ENCODE measurements around the gene GPR146. TPM values are rescaled to one million over a fixed set of nuclear protein-coding genes. Genes with fewer than 3 reads are reported as not detected.

GPR146 gene
- total RNA-seq (ENCODE audit: low replicate concordance) = 0.79 and 3.5 TPM in 2 replicates

- Mint-ChIP-seq H3K4me3 (peak within 1 kb of the TSS; percentile 92), H3K27me3 (ENCODE audit: insufficient read depth, low read depth) (peaks cover 5% of the 10 kb centered on the region), H3K36me3 (no peaks in the 10 kb centered on the region), H3K4me1 (peaks cover 75% of the 10 kb centered on the region), H3K27ac (peak within 1 kb of the TSS; percentile 95), H3K9me3 (no peaks in the 10 kb centered on the region)
- Histone ChIP-seq H2AFZ (replicated peaks) (no peak within 1 kb of the TSS), H3K4me2 (peak within 1 kb of the TSS; percentile 93), H4K20me1 (ENCODE audit: low read depth) (peaks cover 39% of the 10 kb centered on the region), H3K36me3 (no peaks in the 10 kb centered on the region), H3K9ac (peak within 1 kb of the TSS; percentile 59), H3K4me3 (peak within 1 kb of the TSS; percentile 82), H3K27me3 (no peaks in the 10 kb centered on the region), H3F3A (ENCODE audit: low read depth) (peaks cover 47% of the 10 kb centered on the region), H3K27ac (peak within 1 kb of the TSS; percentile 95), H3K79me2 (ENCODE audit: low read depth) (peaks cover 49% of the 10 kb centered on the region), H3K9me3 (ENCODE audit: low read depth) (no peaks in the 10 kb centered on the region), H3K4me1 (peaks cover 56% of the 10 kb centered on the region)
- TF ChIP-seq EZH2phosphoT487 (IDR thresholded peaks at IDR 0.05) = no peak
- TF ChIP-seq CTCF (IDR thresholded peaks at IDR 0.05) = peak; percentile 71
- DNase-seq (ENCODE audit: low spot score) = peak; percentile 99
Observed at GRCh38 chr7:1044189-1045068, at the start of gene GPR146. Gene GPR146 (plus strand): TSS chr7:1044546. CDS start chr7:1057516, 12,970 bp downstream.

- H3K36me3 ChIP-seq = no peaks in the 10 kb centered on the region
- H3K9me3 ChIP-seq (ENCODE audit: low read depth) = no peaks in the 10 kb centered on the region
- no peak overlapping the region for H3K4me2 ChIP-seq
- no peak overlapping the region for H3K27ac ChIP-seq
- Mint-ChIP-seq H3K4me3 (no peak overlapping the region), H3K27me3 (ENCODE audit: insufficient read depth, low read depth) (peaks cover 4% of the 10 kb centered on the region), H3K27ac (no peak overlapping the region), H3K4me1 (peaks cover 17% of the 10 kb centered on the region), H3K36me3 (no peaks in the 10 kb centered on the region), H3K9me3 (no peaks in the 10 kb centered on the region)
- H4K20me1 ChIP-seq (ENCODE audit: low read depth) = peaks cover 3% of the 10 kb centered on the region
- H3K4me3 ChIP-seq = no peak overlapping the region
- no peak overlapping the region for H2AFZ ChIP-seq (replicated peaks)
- peaks cover 12% of the 10 kb centered on the region for H3F3A ChIP-seq (ENCODE audit: low read depth)
- no peaks in the 10 kb centered on the region for H3K79me2 ChIP-seq (ENCODE audit: low read depth)
- H3K27me3 ChIP-seq = no peaks in the 10 kb centered on the region
- no peak overlapping the region for H3K9ac ChIP-seq
- TF ChIP-seq CTCF (IDR thresholded peaks at IDR 0.05) (no peak), EZH2 (IDR thresholded peaks at IDR 0.05) (no peak), EZH2phosphoT487 (IDR thresholded peaks at IDR 0.05) (no peak)
- no peak for DNase-seq (ENCODE audit: low spot score)
- peaks cover 4% of the 10 kb centered on the region for H3K4me1 ChIP-seq
Observed at GRCh38 chr7:994592-995308, 49.6 kb upstream of the GPR146 start.

- Mint-ChIP-seq H3K9me3 (no peaks in the 10 kb centered on the region), H3K4me1 (peaks cover 20% of the 10 kb centered on the region), H3K27me3 (ENCODE audit: insufficient read depth, low read depth) (peaks cover 4% of the 10 kb centered on the region), H3K4me3 (no peak overlapping the region), H3K27ac (no peak overlapping the region), H3K36me3 (no peaks in the 10 kb centered on the region)
- Histone ChIP-seq H3K36me3 (no peaks in the 10 kb centered on the region), H3K9me3 (ENCODE audit: low read depth) (no peaks in the 10 kb centered on the region), H4K20me1 (ENCODE audit: low read depth) (peaks cover 3% of the 10 kb centered on the region), H3K4me3 (no peak overlapping the region), H3K9ac (no peak overlapping the region), H3K79me2 (ENCODE audit: low read depth) (no peaks in the 10 kb centered on the region), H3F3A (ENCODE audit: low read depth) (peaks cover 17% of the 10 kb centered on the region), H3K4me1 (peaks cover 4% of the 10 kb centered on the region), H2AFZ (replicated peaks) (no peak overlapping the region), H3K27ac (no peak overlapping the region), H3K4me2 (no peak overlapping the region), H3K27me3 (no peaks in the 10 kb centered on the region)
- no peak for DNase-seq (ENCODE audit: low spot score)
- TF ChIP-seq EZH2phosphoT487 (IDR thresholded peaks at IDR 0.05) = no peak
- no peak for TF ChIP-seq CTCF (IDR thresholded peaks at IDR 0.05)
- no peak for TF ChIP-seq EZH2 (IDR thresholded peaks at IDR 0.05)
Observed at GRCh38 chr7:995571-995970, 48.8 kb upstream of the GPR146 start.

Measured in neural progenitor cell (in vitro differentiated cells).